Stimulated activated CD8-positive, alpha-beta memory T cell treated with anti-CD3 and anti-CD28 coated beads, Interleukin-2, amount 100 ng/mL, for 48 hours (primary cell): ENCODE results near the gene ERBB4.

Experiments
- DNase-seq, 2 donors: peaks; one replicate each; pipeline ENCODE4 v3.0.0-alpha.2; 2020; ENCODE audit warnings: low read depth in 2 of 2

Gene ERBB4

DNA sequence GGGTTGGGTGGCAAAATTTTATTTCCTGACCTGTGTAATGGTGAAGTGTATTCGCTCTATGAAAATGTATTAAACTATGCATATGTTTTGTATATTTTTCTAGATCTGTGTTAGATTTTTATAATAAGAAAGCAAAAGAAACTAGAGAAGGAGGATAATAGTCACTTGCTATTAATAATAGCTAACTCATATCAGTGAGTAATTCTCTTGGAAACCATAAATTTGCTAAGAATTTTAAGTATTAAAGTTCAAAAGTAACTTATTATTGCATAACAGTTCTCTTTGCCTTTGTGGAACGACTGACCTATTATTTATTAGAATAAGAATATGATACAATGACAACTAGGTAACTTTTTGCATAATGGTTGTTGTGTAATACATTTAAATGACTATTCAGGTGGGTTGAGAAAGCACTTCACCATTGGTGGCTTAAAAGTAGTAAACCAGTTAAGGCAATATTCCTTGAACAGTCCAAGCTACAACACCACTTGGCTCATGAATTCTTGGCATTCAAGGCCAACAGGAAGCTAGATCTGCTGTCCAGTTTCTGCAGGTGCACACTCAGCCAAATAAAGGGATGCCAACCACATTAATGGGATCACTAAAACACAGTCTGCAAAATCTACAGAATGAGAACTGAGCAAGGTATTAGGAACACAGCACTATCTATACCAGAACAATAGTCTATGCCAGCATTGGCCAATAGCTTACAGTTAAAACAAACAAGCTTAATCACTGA, 1060.9 kb downstream of the ERBB4 start:
- no peak for DNase-seq

DNA sequence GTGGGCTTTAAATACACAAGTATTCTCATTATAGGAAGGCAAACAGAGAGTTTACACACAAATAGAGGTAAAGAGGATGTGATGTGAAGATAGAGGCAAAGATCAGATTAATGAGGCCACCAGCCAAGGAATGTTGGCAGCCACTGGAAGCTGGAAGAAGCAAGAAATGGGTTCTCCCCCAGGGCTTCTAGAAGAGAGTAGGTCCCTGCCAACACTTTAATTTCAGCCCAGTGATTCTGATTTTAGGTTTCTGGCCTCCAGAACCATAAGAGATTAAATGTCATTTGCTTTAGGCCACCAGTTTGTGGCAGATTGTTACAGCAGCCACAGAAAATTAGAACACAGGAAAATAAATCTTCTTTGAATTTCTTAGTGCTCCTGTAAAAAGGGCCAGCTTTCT, 1065.5 kb downstream of the ERBB4 start:
- no peak for DNase-seq

GRCh38 chr2:211469664-211470059, 1068.9 kb downstream of the ERBB4 start:
- no peak for DNase-seq

DNA sequence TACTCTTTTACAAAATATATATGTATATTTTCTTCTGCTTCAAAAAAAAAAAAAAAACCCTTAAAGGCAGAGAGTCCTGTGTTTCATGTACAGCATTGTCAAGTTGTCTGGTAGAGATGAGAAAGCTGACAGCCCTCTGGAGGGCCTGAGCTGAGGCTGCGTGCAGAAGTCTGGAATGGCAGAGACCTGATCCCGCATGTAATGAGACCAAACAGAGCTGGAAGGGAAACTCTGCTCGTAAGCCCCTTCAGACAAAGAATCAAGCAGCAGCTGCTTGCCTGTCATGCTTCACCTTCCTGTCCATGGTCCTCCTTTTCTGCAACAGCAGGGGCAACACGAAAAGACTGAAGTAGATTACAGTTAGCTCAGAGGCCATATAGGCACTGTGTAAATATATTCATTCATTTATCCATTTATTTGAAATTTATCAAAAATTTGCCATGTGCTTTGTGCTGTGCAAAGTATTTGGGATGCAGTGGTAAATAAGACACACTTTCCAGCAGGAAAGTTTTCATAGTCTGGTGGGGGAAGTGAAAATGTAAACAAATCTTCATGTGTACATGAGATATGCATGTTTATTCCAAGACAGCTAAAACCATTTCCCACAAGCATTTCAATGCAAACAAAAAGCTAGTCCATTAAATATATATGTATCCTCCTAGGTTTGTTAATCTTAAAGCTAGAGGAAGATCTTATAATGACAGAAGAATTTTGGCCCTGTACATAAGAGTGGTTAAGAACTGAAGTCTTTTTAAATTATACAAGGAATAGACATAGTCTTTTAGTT, 1069.5 kb downstream of the ERBB4 start:
- no peak for DNase-seq

- DNase-seq = no peak
Observed at GRCh38 chr2:211468217-211468616, 1070.4 kb downstream of the ERBB4 start.

- DNase-seq = no peak
Observed at GRCh38 chr2:211463397-211463796, 1075.2 kb downstream of the ERBB4 start.

- DNase-seq = no peak
Observed at GRCh38 chr2:211458974-211459373, 1079.6 kb downstream of the ERBB4 start.

GRCh38 chr2:211457325-211457724, 1081.3 kb downstream of the ERBB4 start:
- DNase-seq = no peak

GRCh38 chr2:211455216-211455841, 1083.3 kb downstream of the ERBB4 start:
- DNase-seq = no peak

- no peak for DNase-seq
Observed at GRCh38 chr2:211454679-211455078, 1083.9 kb downstream of the ERBB4 start.

GRCh38 chr2:211453311-211453887, 1085.2 kb downstream of the ERBB4 start:
- DNase-seq = no peak

DNA sequence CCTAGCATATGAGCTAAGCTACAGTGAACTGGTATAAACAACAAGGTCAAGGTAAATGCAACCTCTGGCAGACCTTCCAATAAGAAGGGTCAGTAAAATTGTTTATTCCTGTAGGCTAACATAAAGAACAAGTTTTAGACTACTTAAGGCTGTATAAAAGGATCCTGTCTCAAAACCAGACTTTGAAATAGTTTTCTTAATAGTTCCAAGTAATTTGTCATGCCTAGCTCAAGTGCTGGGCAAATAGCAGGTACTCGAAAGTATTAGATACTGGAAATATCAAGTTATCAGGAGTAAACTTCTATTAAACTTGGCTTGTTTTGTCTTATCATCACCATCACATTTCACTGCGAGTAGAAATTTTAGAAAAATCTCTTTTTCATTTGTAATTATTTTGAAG, 1087.0 kb downstream of the ERBB4 start:
- no peak for DNase-seq

GRCh38 chr2:211449819-211450218, 1088.8 kb downstream of the ERBB4 start:
- no peak for DNase-seq

- no peak for DNase-seq
Observed at GRCh38 chr2:211447548-211447947, 1091.1 kb downstream of the ERBB4 start.

DNA sequence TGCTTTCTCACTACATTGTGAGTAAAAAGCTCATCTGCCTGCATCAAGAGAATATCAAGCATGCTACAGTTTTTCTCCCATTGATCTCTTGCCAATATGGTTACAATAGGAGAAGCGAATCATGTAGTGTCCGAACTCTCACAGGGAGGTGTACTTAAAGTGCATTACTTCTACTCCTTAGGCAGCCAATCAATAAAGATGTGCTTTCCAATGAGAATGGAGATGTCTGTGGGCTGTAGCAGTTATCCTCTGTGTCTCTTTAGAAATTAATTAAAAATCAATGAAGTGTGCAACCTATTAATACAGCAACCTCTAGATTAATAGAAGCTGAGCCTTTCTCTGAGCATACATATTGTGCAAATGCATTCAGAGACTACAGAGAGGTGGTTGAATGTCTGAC, 1098.5 kb downstream of the ERBB4 start:
- no peak for DNase-seq

- no peak for DNase-seq
Observed at GRCh38 chr2:211439011-211439410, 1099.6 kb downstream of the ERBB4 start.

DNA sequence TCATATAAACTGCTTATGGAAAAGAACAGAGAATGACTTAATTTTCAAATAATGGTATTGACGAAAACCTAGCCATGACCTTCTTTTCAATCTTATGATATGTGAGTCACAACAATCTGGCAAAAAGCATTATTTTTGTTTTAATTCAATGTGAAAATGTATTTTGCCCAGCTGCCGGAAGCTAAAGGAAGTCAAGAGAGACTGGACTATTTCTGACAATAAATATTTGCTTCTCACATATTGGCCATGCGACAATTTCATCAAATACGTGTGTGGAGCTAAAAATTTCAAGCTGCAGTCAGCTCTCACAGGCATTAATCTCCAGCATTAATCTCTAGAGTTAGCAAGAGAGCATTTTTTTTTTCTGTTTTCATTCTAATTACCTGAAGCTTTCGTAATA, 1101.2 kb downstream of the ERBB4 start:
- no peak for DNase-seq

GRCh38 chr2:211436182-211436581, 1102.4 kb downstream of the ERBB4 start:
- DNase-seq = no peak

GRCh38 chr2:211435331-211435730, 1103.3 kb downstream of the ERBB4 start:
- DNase-seq = no peak

DNA sequence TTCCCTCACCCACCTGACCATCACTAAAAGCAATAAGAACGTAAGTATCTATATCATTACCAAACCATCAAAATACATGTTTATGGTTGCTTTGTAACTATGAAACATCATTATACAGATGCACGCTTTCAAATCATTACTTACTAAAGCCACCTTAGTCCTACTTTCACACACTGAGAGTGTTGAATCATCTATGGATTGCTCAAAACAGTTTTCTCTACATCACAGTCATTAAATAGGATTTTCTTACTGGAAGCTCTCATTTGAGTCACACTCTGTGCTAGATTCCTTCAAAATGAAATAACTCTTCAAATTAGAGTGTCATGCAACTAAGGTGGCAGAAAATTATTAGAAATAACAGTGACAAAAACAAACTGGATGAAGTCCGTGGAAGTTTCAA, 1103.8 kb downstream of the ERBB4 start:
- DNase-seq = no peak

GRCh38 chr2:211429256-211429920, 1109.2 kb downstream of the ERBB4 start:
- no peak for DNase-seq

GRCh38 chr2:211426240-211426639, 1112.4 kb downstream of the ERBB4 start:
- DNase-seq = no peak
